Breast epithelium (tissue), 3 donors: Measurements from ENCODE around the gene UNK.

ENCODE experiments used
- POLR2AphosphoS5 ChIP-seq, 3 donors: sonication (generic); formaldehyde crosslinking; IDR thresholded peaks; one replicate each; pipeline ENCODE4 v1.6.1; 2017; ENCODE audit warnings: antibody characterized with exemption in 3 of 3
- TF ChIP-seq, protein P1 (sequence below), 3 donors: fragments of 450-650 bp; IDR thresholded peaks; one replicate each; pipeline ENCODE4 v1.5.1; 2016 to 2017; ENCODE audit warnings: antibody characterized with exemption in 3 of 3, mild to moderate bottlenecking in 3 of 3, moderate library complexity in 3 of 3

DNA sequence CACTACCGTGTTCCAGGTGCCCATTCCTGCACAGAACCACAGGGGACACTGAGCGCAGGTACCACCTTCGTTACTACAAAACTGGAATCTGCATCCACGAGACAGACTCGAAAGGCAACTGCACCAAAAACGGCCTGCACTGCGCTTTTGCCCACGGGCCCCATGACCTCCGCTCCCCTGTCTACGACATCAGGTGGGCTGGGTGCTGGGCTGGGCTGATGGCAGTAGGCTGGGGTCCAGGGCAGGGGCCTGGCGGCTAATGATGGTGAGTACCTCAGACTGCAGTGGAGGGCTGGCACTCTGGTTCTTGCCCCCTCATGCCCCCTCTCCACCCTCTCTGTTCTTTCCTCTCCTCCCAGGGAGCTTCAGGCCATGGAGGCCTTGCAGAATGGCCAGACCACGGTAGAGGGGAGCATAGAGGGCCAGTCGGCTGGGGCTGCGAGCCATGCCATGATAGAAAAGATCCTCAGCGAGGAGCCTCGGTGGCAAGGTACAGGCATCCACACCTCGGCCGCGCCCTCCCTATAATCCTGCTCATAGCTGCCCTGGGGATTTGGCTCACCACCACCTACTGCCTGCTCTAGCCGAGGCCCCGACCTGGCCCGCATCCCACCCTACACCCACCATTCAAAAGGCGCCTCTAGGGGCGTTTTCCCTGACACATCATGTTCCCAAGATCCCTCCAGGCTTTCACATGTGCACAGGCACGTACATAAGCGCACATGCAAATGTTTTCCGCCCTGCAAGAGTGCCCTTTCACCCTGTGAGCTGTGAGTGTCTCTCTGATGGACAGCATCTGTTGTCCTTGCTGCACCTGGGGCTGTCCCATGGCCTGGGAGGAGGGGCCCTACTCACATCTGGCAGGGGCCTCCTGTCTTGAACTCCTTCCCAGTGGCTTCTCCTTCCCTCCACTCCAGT, 27.7 kb downstream of the UNK start:
- TF ChIP-seq POLR2AphosphoS5 (IDR thresholded peaks at IDR 0.05): no peak
- TF ChIP-seq, protein P1, sequence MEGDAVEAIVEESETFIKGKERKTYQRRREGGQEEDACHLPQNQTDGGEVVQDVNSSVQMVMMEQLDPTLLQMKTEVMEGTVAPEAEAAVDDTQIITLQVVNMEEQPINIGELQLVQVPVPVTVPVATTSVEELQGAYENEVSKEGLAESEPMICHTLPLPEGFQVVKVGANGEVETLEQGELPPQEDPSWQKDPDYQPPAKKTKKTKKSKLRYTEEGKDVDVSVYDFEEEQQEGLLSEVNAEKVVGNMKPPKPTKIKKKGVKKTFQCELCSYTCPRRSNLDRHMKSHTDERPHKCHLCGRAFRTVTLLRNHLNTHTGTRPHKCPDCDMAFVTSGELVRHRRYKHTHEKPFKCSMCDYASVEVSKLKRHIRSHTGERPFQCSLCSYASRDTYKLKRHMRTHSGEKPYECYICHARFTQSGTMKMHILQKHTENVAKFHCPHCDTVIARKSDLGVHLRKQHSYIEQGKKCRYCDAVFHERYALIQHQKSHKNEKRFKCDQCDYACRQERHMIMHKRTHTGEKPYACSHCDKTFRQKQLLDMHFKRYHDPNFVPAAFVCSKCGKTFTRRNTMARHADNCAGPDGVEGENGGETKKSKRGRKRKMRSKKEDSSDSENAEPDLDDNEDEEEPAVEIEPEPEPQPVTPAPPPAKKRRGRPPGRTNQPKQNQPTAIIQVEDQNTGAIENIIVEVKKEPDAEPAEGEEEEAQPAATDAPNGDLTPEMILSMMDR (IDR thresholded peaks at IDR 0.05): no peak
